ENCODE measurements around the gene MRC2.

DNA sequence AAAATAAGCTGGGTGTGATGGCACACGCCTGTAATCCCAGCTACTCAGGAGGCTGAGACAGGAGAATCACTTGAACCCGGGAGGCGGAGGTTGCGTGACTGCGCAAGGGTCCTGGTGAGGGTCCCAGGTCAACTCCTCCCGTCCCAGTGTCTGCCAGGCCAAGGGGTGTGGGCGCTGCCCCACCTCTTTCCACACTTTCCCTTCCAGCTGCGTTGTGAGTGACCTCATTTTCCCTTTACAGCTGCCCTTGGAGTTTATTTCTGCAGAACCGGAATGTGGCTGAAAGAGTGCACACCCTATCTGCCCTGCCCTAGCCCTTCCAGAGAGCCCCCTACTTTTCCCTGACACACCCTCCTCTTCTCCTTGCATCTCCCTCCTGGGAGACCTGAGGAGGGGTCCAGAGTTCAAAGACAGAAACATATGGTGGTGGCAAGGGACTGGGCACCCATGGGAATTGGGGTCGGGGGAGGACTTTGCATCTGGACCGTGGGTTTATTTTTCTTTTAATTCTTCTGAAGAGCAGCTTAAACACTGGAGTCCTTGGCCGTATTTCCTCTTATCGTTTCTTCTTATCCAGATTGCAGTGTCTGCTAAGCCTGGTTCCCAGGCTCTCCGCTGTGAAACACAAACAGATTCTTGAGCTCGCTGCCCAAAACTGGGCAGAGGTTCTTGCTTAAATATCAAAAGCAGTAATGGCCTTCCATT is 20.9 kb downstream of the MRC2 start:
- TF ChIP-seq CTCF (IDR thresholded peaks at IDR 0.05): no peak
- no peak for TF ChIP-seq POLR2A (IDR thresholded peaks at IDR 0.05)
